MV-4-11 (cell line): Measurements from ENCODE around the gene RPLP2.

Experiments used
- DNase-seq: peaks from one replicate; lab custom pipeline; 2025; lab: John Stamatoyannopoulos, UW

The RPLP2 gene

DNA sequence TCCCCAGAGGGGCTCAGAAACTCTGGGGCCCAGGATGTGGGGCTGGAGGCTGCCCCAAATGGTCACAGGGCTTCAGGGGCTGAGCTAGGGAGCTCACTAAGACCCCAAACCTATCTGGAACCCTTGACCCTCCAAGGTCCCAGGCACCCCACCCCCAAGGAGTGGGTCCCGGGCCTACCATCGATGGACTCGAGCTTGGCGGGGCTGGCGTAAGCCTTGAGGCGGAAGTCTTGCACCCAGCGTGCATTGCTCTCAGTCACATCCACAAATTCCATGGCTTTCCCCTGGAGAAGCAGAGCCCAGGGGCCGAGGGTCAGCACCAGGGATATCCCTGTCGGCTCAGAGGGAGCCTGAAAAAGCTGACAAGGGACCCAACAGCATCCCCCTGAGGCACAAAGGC, 35.9 kb upstream of the RPLP2 start:
- DNase-seq: no peak

DNA sequence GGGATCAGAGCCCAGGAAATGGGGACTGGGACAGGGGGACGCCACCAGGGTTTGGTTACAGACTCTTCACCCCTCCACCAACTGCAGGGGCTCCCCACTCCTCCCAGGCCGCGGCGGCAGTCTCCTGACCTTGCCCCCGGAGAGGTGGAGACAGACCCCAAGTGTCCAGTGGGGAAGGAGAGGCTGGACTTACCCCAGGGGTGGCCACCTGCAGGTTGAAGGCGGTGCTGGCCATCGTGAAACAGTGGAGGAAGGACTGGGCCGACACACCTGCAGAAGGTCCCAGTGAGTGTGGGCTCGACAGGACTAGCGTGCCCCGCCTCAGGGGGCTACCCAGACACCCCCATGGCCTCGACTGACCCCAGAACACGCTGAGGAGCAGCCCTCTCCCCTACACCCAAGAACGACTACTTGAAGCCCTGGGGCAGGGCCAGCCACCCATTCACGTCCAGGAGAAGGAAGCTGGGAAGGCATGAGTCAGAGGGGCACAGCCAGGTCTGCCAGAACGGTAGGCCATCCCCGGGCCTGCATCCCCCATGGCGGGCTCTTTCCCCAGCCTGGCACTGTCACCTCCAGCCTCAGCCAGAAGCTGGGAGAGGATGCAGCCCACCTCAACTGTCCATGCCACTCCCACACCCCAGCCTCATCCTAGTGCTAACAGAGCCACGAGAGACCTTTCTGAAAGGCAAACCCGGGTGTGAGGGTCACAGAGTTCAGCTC, 34.7 kb upstream of the RPLP2 start:
- no peak for DNase-seq

DNA sequence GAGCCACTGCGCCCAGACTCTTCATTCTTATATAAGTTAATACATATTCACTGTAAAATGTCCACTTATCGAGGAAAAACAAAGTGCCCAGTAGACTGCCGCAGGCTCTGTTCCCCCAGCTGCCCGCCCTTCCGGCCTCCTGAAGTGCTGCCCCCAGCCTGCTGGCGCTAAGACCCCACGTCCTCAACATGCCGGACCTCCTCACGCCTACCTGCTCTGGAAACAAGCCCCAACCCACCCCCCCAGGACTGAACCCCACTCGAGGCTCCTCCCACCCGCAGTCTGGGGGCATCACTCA, 33.6 kb upstream of the RPLP2 start:
- no peak for DNase-seq

DNA sequence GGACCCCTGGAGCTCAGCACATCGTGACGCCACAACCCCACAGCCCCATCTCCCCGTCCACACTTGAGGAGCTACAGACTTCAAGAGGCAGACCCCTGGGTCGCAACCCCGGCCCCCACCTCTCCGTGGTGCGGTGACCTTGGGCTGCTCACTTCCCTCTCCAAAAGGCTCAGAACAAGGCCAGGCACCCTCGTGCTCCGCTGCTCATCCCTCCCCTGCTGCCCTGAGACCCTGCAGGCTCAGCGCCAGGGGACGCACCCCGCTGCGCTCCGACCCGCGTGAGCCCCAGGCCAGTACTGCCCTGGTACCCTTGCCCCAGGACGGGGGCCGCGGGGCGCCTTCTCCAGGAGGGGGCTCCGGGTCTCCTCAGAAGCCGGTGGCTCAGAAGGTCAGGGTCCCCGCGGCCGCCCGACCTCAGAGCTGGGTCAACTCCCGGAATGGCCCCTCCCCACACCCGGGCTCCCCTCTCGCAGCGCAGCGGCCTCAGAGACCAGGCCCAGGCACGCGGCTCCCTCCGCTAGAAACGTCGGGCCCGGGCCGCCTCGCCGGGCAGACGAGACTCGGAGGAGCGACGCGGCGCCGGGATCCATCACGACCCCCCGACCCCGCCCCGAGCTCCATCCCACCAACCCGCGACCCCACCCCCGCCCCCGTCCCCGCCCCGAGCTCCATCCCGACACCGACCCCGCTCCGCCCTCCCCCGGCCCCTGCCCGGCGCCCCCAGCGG, 33.0 kb upstream of the RPLP2 start:
- peak; percentile 30 for DNase-seq

DNA sequence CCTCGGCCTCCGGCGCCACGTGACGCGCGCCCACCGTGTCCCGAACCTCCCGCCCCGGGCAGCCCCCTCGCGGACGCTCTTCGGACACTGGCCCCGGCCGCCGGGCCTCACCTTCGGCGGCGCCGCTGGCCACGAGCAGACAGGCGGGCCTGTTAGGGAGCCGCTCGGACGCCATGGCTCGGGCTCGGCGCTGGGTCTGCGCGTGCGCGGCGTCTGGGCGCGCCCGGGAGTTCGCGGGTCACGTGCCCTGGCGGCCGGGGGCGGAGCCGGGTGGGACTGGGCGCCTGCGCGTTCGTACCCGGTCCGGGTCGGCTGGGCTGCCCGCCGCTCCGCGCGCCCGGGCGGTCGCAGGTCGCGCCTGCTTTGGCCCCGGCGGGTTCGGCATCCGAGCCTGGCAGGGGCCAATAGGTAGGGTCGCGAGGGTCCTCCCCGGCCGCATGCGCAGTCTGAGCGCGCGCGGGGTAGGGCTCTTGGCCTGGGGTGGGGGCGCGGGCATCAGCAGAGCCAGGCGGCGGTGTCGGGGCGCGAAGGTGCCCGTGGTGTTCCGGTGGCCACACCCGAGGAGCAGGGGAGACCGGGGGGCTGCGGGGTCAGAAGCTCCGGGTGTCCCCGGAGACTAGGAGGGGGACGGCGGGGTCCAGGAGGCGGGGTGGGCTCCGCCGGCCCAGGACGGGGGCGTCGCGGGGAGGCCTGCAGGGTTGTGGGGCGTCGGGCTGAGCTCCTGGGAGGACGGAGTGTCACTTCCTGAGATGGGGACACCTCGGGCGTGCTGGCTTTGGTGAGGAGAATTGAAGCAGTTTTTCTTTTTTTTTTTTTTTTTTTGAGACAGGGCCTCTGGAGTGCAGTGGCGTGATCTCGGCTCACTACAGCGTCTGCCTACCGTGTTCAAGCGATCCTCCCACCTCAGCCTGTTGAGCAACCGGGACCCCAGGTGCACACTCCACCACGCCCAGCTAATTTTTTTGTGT, 32.2 kb upstream of the RPLP2 start, which contains the start of gene GATD1:
GATD1 (minus strand) TSS at position 200 of the 968 bp plus-strand sequence; CDS start at position 175, 25 bp downstream.
- peak; percentile 75 for DNase-seq

DNA sequence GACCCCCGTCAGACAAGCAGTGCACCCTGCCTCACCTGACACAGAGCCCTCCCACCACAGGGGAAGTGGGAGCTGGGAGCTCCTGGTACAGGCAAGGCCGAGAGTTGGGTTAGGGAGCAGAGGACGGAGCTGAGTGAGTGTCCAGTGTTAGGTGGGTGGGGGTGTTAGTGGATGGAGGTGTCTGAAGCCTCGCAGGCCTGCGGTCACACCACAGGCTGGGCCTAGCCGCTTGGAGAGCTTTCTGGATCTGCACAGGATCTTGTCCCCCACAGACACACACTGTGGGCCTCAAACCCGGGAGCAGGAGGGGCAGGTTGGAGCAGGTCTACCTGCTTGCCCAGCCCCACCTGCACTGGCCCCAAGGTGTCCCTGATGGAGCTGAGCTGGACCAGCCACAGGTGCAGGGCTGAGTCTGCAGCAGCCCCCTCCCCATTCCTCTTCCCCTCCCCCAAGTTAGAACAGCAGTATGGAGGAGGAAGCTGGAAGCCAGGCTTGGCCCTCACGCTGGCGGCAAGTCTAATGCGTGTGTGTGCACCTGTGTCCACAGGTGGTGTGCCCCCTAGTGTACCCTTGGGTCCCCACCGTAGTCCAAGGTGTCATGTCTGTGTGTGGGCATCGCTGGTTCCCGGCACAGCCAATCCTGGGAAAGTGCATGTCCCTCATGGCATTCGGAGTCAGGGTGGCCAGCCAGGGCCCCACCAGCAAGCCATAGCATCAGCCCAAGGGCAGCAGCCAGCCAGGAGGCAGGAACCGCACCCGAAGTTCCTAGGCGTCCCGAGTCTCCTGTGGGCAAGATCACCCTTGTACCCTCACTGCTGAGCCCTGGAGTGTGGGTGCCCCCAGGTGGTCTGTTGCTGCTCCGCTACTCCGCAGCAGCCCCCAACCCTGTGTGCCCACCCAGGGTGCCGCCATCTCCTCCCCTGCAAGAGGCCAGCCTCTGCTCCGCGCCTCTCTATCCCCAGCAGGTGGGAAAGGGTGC, 30.5 kb upstream of the RPLP2 start:
- DNase-seq: no peak

DNA sequence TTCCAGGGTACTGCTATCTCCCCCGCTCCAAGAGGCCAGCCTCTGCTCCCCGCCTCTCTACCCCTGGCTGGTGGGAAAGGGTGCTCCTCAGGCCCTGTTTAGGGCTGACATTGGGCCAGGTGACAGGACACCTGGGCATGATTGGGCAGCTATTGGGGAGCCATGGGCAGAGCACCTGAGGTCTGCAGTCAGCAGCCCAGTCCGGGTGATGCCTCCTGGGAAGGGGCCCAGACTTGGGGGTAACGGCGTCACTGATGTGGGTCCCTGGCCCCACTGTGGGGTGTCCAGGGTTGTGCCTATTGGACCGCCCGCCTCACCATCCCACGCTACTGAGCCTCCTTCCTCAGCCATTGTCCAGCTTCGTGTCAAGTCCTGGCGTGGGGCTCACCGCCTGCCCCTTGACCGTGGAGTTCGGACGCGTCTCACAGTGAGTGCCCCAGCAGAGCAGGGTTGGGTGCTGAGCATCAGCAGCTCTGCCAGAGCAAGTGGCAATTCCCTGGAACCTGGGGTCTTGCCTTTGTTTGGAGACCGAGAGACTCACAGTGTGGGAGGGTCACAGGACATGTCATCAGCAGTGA, 29.7 kb upstream of the RPLP2 start:
- no peak for DNase-seq

DNA sequence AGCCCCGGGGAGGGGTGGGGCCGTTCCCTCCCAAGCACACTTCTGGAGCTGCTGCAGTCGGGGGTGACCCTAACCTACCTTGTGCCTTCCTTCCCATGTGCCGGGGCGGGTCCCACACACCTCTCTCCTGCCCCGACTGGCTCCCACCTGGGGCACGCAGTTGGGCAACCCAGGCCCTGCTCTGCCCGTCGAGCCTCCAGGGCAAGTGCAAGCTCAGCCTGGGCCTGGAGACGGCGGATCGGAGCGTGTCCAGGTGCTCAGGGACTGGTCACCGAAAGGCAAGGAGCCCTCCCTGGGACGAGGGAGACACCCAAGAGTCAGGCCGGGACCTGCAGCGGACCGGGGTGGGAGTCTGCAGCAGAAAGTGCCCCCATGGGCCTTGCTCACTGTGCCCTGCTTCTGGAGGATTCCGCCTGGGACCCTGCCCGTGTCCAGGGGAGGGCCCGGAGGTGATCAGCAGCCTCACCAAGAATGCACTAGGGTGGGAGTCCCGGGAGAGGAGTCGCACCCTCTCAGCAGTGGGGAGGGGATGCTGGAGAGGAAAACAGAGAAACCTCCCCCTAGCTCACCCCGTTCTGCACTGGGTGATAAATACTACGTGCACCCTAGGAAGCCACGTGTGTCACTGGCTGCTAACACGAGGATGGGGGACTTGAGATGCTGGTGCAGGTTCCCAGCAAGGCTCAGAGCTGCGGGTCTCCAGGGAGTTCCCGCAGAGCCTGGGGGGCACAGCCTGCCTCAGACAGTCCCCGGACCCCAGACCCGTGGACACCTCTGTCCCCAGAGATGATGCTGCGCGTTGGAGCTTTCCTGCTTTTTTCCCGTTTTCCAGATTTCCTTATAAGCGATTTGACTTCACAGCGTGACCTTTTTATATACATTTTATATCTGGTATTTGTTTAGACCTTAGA, 27.2 kb upstream of the RPLP2 start:
- no peak for DNase-seq

DNA sequence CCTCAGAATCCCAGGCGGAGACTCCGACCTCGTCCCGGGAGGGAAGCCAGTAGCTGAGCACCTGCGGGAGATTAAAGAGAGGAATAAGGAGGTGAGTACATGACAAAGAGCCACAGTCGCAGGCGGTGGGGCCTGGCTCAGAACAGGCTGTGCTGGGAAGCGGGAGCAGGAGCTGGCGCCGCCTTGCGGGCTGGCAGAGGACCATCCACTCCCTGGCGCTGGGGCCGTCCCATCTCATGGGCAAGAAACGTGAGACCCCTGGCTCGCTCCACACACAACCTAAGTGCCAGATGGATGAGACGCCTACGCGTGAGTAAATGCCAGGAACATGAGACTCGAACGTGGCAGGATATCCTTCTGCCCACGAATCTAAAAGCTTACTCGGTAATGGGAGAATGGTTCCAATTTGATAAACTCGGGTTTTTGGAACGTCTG, 26.2 kb upstream of the RPLP2 start:
- no peak for DNase-seq

DNA sequence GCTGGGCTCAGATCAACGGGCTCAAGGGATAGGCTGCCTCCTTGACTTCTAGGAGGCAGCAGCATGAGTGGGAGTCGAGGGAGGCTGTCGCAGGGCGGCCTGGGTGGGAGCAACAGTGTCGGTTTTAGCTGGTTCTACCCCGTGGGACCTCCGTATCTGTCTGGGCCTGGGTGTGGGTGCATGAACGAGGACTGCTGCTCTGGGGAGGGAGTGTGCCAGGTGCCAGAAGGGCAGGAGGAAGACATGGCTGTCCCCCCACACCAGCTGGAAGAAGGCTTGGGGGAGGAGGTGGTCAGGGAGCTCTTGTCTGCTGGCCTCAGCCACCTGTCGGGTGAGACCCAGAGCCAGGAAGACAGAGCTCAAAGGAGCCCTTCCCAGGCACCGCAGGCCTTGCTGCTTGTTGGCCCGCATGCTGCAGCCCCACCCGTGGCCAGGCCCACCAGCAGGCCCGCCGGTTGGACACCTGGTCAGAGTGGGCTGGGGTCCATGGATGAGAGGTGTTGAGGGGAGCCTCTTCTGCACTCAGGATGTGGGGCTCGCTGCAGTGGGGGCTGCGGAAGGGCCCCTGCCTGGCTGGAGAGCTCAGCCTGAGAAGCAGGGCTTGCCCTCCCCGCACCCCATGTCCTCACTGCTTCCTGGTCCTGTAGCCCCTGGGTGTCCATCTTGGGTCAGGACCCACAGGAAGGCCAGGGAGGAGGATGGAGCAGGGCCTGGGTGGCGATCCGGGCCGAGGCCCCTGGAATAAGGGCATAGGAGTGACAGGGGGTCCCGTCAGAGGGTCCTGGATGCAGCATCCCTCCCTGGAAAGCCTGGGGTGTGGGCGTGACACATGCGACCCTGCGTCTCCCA, 23.3 kb upstream of the RPLP2 start:
- DNase-seq: no peak

DNA sequence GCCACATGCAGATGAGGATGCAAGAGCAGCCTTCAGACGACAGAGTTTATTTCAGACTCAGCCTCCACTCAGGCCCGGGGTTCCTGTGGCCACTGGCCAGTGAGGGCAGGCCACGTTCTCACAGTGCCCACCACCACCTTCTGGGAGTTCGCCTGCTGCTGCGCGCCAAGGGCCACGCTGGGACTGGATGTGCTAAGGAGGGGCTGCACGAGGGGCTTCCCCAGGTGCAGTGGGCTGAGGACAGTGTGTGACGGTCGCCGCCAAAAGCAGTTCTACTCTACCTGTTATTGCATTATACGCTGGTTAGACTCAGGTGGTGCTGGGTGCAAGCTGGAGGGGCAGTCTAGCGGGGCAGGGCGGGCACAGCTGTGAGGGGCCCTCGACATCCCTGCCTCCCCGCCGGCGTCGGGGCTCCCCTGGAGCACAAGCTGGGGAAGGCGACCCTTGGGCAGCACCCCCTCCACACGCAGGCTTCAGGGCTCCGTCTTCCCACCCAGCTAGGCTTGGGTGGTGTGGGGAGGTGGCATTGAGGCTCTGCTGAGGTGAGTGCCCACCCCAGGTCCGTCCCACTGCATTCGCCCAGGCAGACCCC, 22.6 kb upstream of the RPLP2 start:
- DNase-seq: no peak

DNA sequence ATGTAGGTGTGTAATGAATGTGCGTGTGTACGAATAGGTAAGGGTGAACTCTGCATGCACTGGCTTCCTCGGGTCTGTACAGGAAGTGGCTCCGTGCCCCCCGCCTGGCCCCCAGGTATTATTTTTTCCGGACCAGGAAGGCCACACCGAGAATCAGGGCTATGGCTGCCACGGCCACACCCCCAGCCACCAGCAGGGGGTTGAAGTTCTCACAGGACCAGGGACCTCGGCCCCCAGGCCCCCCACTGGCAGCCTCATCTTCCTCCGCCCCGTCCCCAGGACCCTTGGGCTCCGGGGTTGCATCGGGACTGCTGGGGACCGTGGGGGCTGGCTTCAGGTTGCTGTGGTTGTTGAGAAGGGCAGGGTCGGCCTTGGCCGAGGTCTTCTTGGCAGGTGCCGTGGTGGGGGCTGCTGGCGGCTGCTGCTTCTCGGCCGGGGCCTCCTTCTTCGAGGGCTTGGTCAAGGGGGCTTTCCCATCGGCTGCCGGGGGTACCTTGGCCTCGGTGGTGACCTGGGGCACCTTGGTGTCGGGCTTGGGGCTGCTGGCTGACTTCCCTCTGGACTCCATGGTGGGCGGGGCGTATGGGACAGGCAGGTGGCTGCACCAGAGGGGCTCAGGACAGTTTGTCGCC, 21.6 kb upstream of the RPLP2 start:
- no peak for DNase-seq

DNA sequence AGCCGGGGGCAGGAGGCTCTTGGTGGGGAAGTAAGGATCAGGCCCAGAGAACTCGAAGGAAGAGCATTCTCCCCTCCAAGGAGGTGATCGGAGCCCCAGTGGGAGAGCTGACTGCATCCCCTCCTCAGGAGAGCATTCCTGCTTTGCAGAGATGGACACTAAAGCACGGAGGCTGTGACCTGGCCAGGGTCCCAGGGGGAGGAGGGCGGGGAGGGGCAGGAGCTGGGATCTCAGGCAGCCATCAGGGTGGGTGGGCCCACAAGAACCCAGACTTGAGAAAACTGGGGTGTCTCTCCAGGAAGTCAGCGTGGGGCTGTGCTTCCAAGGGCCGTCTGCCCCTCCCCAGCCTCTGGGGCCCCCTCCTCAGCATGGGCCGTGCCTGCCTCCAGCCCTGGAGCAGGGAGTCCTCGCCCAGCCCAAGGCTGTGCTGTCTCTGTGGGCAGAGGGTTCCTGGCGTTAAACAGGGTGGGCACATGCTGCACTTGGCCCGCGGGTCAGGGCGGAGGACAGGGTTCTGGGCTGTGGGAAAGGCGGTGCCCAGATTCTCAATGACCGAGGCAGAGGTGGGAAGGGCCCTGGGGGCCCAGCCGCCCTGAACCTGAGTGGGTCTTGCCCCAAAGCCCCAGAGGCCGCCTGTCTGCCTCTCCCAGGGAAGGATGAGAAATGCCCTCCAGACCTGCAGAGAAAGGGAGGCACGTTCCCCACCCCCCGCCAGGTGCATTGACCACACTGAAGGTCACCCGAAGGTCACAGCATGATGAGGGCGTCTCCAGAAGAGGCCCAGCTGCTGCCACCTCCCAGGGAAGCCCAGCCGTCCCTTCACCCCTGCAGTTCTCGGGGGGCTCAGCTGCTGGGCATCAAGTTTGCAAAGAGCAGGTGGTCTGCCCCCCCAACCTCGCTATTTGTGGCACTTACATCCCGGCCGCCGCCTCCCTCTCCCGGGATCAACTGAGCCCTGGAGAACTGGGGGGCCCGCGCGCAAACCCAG, 20.5 kb upstream of the RPLP2 start:
- DNase-seq: no peak

DNA sequence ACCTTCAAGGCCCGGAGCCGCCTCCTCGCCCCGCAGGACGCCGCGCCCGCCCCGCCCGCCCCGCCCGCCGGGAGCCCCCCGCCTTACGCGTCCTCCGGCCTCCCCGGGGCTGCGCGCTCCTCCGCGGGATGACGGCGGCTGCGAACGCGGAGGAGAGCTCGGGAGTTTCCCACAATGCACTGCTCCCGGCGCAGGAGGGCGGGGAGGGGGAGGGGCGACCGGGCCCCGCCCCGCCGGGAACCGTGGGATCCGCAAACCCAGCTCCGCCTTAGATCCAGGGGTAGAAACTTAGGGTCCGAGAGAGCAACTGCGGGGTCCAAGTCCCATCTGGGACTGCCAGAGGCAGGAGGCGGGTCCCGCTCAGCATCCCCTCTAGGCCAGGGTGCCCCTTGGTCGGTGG, 19.8 kb upstream of the RPLP2 start, which contains the start of gene CEND1:
CEND1 (minus strand) TSS at position 148 of the 400 bp plus-strand sequence. CDS start 1,514 bp downstream, outside the sequence.
- DNase-seq: no peak

DNA sequence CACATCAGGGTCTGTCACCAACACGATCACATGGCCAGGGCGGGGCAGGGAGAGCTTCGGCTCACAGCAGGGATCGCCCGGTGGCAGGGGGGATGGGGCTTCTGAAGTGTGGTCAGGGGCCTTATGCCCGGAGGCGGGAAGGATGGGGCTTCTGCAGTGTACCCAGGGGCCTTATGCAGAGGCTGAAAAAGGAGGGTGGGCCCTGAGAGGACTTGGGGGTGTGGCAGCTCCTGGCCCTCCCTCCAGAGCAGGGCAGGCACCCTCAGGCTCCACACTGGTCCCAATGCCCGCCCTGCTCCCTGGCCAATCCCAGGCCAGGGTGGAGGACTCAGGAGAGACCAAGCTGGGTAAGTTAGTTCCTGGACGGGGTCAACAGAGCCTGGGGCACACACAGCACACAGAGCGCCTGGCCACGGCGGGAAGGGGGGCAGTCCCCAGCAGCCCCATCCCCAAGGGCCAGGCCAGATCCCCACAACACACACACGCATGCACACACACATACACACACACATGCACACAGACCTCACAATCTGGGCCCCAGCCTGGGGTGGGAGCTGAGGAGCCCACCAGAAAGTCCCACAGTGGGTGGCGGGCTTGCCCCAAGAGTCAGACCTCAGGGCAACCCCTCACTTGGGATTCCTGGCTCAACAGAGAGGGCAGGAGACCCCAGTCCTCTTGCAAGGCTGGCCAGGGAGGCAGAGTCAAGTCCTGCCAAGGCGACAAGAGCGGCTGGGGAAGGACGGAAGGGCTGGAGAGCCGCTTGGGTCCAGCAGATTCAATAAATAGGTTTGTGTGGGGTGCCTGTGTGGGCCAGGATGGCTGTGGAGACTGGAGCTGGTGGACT, 18.8 kb upstream of the RPLP2 start:
- DNase-seq: no peak
